Measurements from ENCODE around the gene CACNB4.

DNA sequence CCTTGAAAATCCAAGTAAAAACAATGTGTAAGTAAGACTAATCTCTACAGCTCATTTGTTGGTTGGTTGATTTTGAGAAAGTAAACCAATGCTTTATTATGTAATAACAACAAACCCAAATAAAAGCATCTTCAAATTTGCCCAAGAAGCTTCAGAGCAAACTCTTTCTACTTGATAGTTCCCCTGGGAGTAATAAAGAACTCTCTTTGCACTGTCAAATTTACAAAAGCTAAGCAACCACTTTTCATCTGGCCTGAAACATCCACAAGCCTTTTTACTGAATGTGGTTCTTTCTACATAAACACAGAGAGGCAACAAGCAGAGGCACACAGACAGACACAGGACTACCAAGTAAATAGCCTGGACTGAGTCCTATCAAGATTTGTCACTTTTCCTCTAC lies 28.8 kb upstream of the CACNB4 start:
- TF ChIP-seq, protein P1, sequence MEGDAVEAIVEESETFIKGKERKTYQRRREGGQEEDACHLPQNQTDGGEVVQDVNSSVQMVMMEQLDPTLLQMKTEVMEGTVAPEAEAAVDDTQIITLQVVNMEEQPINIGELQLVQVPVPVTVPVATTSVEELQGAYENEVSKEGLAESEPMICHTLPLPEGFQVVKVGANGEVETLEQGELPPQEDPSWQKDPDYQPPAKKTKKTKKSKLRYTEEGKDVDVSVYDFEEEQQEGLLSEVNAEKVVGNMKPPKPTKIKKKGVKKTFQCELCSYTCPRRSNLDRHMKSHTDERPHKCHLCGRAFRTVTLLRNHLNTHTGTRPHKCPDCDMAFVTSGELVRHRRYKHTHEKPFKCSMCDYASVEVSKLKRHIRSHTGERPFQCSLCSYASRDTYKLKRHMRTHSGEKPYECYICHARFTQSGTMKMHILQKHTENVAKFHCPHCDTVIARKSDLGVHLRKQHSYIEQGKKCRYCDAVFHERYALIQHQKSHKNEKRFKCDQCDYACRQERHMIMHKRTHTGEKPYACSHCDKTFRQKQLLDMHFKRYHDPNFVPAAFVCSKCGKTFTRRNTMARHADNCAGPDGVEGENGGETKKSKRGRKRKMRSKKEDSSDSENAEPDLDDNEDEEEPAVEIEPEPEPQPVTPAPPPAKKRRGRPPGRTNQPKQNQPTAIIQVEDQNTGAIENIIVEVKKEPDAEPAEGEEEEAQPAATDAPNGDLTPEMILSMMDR (conservative IDR thresholded peaks at IDR 0.05; ENCODE audit: low read length) = no peak
- no peak for TF ChIP-seq EZH2phosphoT487 (IDR thresholded peaks at IDR 0.05; ENCODE audit: borderline replicate concordance)

Measured in Loucy (cell line).